Spleen (tissue), 11 donors: ENCODE data around the gene MACROH2A1. TPM values are rescaled to one million over a fixed set of nuclear protein-coding genes. Genes with fewer than 3 reads are reported as not detected.
A peak's percentile ranks its signal among the peaks of the same experiment; 100 is the strongest.

Experiments
- DNase-seq: peaks from one replicate; pipeline ENCODE4 v3.0.0-alpha.2; 2020
- H3K27ac ChIP-seq, 8 donors: fragments of 200-600 bp; sonication (generic) in 7 of 8; 1 replicate in 4 of 8; 2 replicates in 4 of 8; pipeline versions ENCODE4 v1.5.0 to v1.8.0; 2016 to 2021; ENCODE audit warnings: inconsistent platforms in 4 of 8, mild to moderate bottlenecking in 4 of 8, moderate library complexity in 1 of 8
- H3K27me3 ChIP-seq, 7 donors: fragments of 200-600 bp; sonication (generic) in 6 of 7; replicated peaks in 1 of 7; 1 replicate in 4 of 7; 2 replicates in 3 of 7; pipeline versions ENCODE4 v1.5.0 to v1.8.0; 2016 to 2021; ENCODE audit warnings: inconsistent platforms in 3 of 7, mild to moderate bottlenecking in 1 of 7
- H3K36me3 ChIP-seq, 6 donors: fragments of 200-600 bp; sonication (generic) in 5 of 6; 1 replicate in 4 of 6; 2 replicates in 2 of 6; pipeline versions ENCODE4 v1.5.0 to v1.8.0; 2016 to 2021; ENCODE audit warnings: inconsistent platforms in 2 of 6
- H3K4me1 ChIP-seq, 6 donors: fragments of 200-600 bp; sonication (generic) in 5 of 6; 1 replicate in 3 of 6; 2 replicates in 3 of 6; pipeline versions ENCODE4 v1.5.0 to v1.8.0; 2016 to 2021; ENCODE audit warnings: inconsistent platforms in 3 of 6
- H3K4me3 ChIP-seq, 8 donors: fragments of 200-600 bp; sonication (generic) in 7 of 8; 1 replicate in 4 of 8; 2 replicates in 4 of 8; pipeline versions ENCODE4 v1.5.0 to v1.8.0; 2016 to 2021; ENCODE audit warnings: inconsistent platforms in 4 of 8, mild to moderate bottlenecking in 4 of 8, moderate library complexity in 2 of 8
- H3K9me3 ChIP-seq, 8 donors: fragments of 200-600 bp; sonication (generic) in 7 of 8; 1 replicate in 4 of 8; 2 replicates in 4 of 8; pipeline versions ENCODE4 v1.5.0 to v1.8.0; 2016 to 2021; ENCODE audit warnings: inconsistent platforms in 4 of 8
- POLR2A ChIP-seq, 3 donors: fragments of 450-650 bp; IDR thresholded peaks; one replicate each; pipeline ENCODE4 v1.5.1; 2017; ENCODE audit warnings: antibody characterized with exemption in 3 of 3, mild to moderate bottlenecking in 1 of 3
- POLR2AphosphoS5 ChIP-seq, 3 donors: sonication (generic); formaldehyde crosslinking; IDR thresholded peaks; one replicate each; pipeline ENCODE4 v1.5.1; 2017; ENCODE audit warnings: antibody characterized with exemption in 3 of 3
- WGBS, 5 donors: extraction: QIAGEN DNeasy Blood & Tissue Kit in 3 of 5; methylation state at CpG; one replicate each; pipeline versions ENCODE4 v1.1.5 to v1.1.7; 2013 to 2018; 5-methylcytosine and 5-hydroxymethylcytosine counted together
- intact Hi-C: fragments of 100-400 bp; cut with DNase I; formaldehyde crosslinking; loops from one replicate; pipeline ENCODE4 v1.15.0; 2023; ENCODE audit warnings: low total_unique reads
- polyA plus RNA-seq, 3 donors: library from polyadenylated mRNA; stranded (reverse); fragments of 200-250 nt; gene quantifications; one replicate each; pipeline ENCODE4 v1.2.1, GENCODE V29; 2013
- total RNA-seq, 7 donors: library from RNA; depleted of rRNA in 3 of 7; stranded (reverse); fragments of >200 nt in 3 of 7; fragmentation: NEBNext Ultra II Directional in 4 of 7; extraction: Animal tissue kit (Norgen Biotek cat#: 25700) in 4 of 7; gene quantifications; one replicate each; pipeline versions ENCODE4 v1.1.0 to v1.2.1, GENCODE V29; 2016 to 2021
- TF ChIP-seq, protein P1 (sequence below), 11 experiments: fragments of 200-600 bp in 7 of 11; fragments of 450-650 bp in 4 of 11; sonication (generic) in 4 of 11; IDR thresholded peaks in 8 of 11; conservative IDR thresholded peaks in 3 of 11; 1 replicate in 7 of 11; 2 replicates in 4 of 11; pipeline versions ENCODE4 v1.4.0 to v1.8.0; 2016 to 2021; ENCODE audit warnings: antibody characterized with exemption in 11 of 11, inconsistent platforms in 4 of 11, mild to moderate bottlenecking in 1 of 11
- donor health status: healthy with polysubstance abuse.
- donor health status: DM: no; HTN: no; CAD: no; lungs with moderate emphysema.
- donor health status: DM: no; HTN: no; CAD: no.
- donor health status: Bipolar disorder and iron deficiency.
- donor health status: healthy.
- donor health status: DM: no; HTN: no; CAD: no.
- donor health status: DM: yes; HTN: yes; CAD: no.

The MACROH2A1 gene
- total and polyA plus RNA-seq, 10 donors: 88.1 to 288 (median 175) TPM

- H3K36me3 ChIP-seq: no peaks in the 10 kb centered on the region
- peaks cover 0 to 15% (median 10%) of the 10 kb centered on the region in 8 donors for H3K9me3 ChIP-seq
- WGBS, 5 donors: 14 to 39% (median 26%) methylated on average over 2 of the region's 2 CpGs
- no peak overlapping the region for H3K4me3 ChIP-seq
- no peak for TF ChIP-seq POLR2A (IDR thresholded peaks at IDR 0.05)
- TF ChIP-seq POLR2AphosphoS5 (IDR thresholded peaks at IDR 0.05): no peak
- TF ChIP-seq, protein P1, sequence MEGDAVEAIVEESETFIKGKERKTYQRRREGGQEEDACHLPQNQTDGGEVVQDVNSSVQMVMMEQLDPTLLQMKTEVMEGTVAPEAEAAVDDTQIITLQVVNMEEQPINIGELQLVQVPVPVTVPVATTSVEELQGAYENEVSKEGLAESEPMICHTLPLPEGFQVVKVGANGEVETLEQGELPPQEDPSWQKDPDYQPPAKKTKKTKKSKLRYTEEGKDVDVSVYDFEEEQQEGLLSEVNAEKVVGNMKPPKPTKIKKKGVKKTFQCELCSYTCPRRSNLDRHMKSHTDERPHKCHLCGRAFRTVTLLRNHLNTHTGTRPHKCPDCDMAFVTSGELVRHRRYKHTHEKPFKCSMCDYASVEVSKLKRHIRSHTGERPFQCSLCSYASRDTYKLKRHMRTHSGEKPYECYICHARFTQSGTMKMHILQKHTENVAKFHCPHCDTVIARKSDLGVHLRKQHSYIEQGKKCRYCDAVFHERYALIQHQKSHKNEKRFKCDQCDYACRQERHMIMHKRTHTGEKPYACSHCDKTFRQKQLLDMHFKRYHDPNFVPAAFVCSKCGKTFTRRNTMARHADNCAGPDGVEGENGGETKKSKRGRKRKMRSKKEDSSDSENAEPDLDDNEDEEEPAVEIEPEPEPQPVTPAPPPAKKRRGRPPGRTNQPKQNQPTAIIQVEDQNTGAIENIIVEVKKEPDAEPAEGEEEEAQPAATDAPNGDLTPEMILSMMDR (IDR thresholded peaks at IDR 0.05 in 8 of 11, conservative IDR thresholded peaks at IDR 0.05 in 3 of 11): no peak
- peaks cover 0 to 3% (median 0%) of the 10 kb centered on the region in 7 donors for H3K27me3 ChIP-seq
- H3K4me1 ChIP-seq: peaks cover 0 to 36% (median 5%) of the 10 kb centered on the region in 6 donors
- peak overlapping the region in 6 of 8 donors; percentile 5 to 71 (median 44) for H3K27ac ChIP-seq
- intact Hi-C loops: no loop called here
- DNase-seq: no peak
Measured at GRCh38 chr5:135425641-135426040, 26.6 kb upstream of the MACROH2A1 start.

DNA sequence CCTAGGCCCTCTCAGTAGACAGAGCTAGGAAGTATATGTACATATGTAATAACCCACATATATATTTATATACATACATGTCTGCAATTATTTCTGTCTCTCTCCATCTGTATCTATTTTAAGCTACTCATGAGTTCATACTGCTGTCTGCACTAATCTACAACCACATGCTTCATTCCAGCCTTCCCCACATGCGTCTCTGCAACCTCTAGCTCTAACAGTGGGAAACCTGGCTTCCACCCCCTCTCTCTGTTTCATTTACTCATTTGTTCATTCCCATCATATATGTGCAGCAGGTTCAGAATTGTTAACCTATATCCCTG lies 24.8 kb upstream of the MACROH2A1 start:
- no peaks in the 10 kb centered on the region for H3K36me3 ChIP-seq
- H3K27ac ChIP-seq: peak overlapping the region in 3 of 8 donors; percentile 18 to 49 (median 40)
- DNase-seq: no peak
- TF ChIP-seq POLR2AphosphoS5 (IDR thresholded peaks at IDR 0.05): no peak
- TF ChIP-seq POLR2A (IDR thresholded peaks at IDR 0.05): no peak
- TF ChIP-seq, protein P1 (IDR thresholded peaks at IDR 0.05 in 8 of 11, conservative IDR thresholded peaks at IDR 0.05 in 3 of 11): no peak
- H3K4me3 ChIP-seq: no peak overlapping the region
- peaks cover 0 to 27% (median 16%) of the 10 kb centered on the region in 8 donors for H3K9me3 ChIP-seq
- peaks cover 0 to 4% (median 0%) of the 10 kb centered on the region in 7 donors for H3K27me3 ChIP-seq
- intact Hi-C loops: no loop called here
- 56 to 73% (median 62%) methylated on average over 1 of the region's 1 CpG for WGBS, 5 donors
- H3K4me1 ChIP-seq: peaks cover 0 to 36% (median 5%) of the 10 kb centered on the region in 6 donors

DNA sequence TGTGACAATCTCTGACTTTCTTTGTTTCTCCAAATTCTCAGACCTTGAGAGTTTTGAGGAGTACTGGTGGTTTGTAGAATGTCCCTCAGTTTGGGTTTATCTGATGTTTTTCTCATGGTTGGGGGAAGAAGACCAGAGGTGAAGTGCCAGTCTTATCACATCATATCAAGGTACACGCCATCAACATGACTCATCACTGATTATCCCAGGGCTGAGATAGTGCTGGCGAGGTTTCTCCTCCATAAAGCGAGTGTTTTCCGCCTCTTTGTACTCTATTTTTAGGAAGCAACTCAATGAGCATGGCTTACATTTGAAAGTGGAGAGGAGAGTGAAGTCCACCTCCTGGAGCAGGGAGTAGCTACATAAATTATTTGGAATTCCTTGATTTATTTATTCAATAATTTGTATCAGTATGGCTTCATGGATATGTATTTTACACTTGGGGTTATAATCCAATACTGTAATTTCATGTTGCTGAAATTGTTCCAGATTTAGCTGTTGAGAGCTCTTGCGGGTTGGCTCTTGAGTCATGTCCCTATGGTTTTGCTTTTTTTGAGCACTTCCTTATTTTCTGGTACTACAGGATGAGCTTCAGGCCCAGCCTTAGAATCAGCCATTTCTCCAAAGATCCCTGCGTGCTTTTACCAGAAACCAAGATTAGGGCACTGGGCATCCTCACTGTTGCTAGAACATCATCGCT lies 24.3 kb upstream of the MACROH2A1 start:
- H3K27ac ChIP-seq: peak overlapping the region in 3 of 8 donors; percentile 18 to 49 (median 40)
- 52 to 70% (median 62%) methylated on average over 7 of the region's 7 CpGs for WGBS, 5 donors

GRCh38 chr5:135422419-135422818 lies 23.4 kb upstream of the MACROH2A1 start:
- no peaks in the 10 kb centered on the region for H3K36me3 ChIP-seq
- H3K27ac ChIP-seq: no peak overlapping the region
- TF ChIP-seq, protein P1 (IDR thresholded peaks at IDR 0.05 in 8 of 11, conservative IDR thresholded peaks at IDR 0.05 in 3 of 11): no peak
- TF ChIP-seq POLR2A (IDR thresholded peaks at IDR 0.05): no peak
- TF ChIP-seq POLR2AphosphoS5 (IDR thresholded peaks at IDR 0.05): no peak
- peaks cover 0 to 18% (median 11%) of the 10 kb centered on the region in 8 donors for H3K9me3 ChIP-seq
- intact Hi-C loops: no loop called here
- H3K4me1 ChIP-seq: peaks cover 0 to 36% (median 5%) of the 10 kb centered on the region in 6 donors
- DNase-seq: no peak
- no peak overlapping the region for H3K4me3 ChIP-seq
- peaks cover 0 to 4% (median 0%) of the 10 kb centered on the region in 7 donors for H3K27me3 ChIP-seq

More for the DNA sequence above, 24.3 kb upstream of the MACROH2A1 start:
- no peak overlapping the region for H3K4me3 ChIP-seq
- H3K4me1 ChIP-seq: peaks cover 0 to 36% (median 5%) of the 10 kb centered on the region in 6 donors
- H3K36me3 ChIP-seq: no peaks in the 10 kb centered on the region
- peaks cover 0 to 4% (median 0%) of the 10 kb centered on the region in 7 donors for H3K27me3 ChIP-seq
- intact Hi-C loops: no loop called here
- TF ChIP-seq, protein P1 (IDR thresholded peaks at IDR 0.05 in 8 of 11, conservative IDR thresholded peaks at IDR 0.05 in 3 of 11): no peak
- TF ChIP-seq POLR2A (IDR thresholded peaks at IDR 0.05) (no peak), POLR2AphosphoS5 (IDR thresholded peaks at IDR 0.05) (no peak)
- H3K9me3 ChIP-seq: peaks cover 0 to 23% (median 12%) of the 10 kb centered on the region in 8 donors
- DNase-seq: no peak
